GM18868 (cell line): ENCODE measurements around the gene RADIL.

ENCODE experiments used
- ATAC-seq: cut with Tn5 transposase; IDR thresholded peaks from one replicate; pipeline ENCODE4 v1.9.1; 2021; ENCODE audit warnings: mild to moderate bottlenecking, moderate library complexity; ENCODE audit not compliant: unreplicated experiment

Gene RADIL

GRCh38 chr7:4851459-4852422 lies 31.8 kb downstream of the RADIL start:
- no peak for ATAC-seq

- ATAC-seq, result no peak
These were observed 33.2 kb downstream of the RADIL start for GRCh38 chr7:4850262-4850795.

- no peak for ATAC-seq
These were observed 34.1 kb downstream of the RADIL start for GRCh38 chr7:4849390-4849789.

- ATAC-seq, result no peak
These were observed 37.8 kb downstream of the RADIL start for GRCh38 chr7:4845740-4846142.

GRCh38 chr7:4842319-4843064 lies 41.0 kb downstream of the RADIL start:
- ATAC-seq, result no peak

- ATAC-seq, result no peak
These were observed 41.7 kb downstream of the RADIL start for GRCh38 chr7:4841836-4842235.

GRCh38 chr7:4841007-4841784 lies 42.3 kb downstream of the RADIL start:
- no peak for ATAC-seq

GRCh38 chr7:4840079-4840501 lies 43.4 kb downstream of the RADIL start:
- ATAC-seq, result no peak

- ATAC-seq, result no peak
These were observed 44.7 kb downstream of the RADIL start for GRCh38 chr7:4838626-4839334.

- no peak for ATAC-seq
These were observed 45.5 kb downstream of the RADIL start for GRCh38 chr7:4837803-4838625.

- no peak for ATAC-seq
These were observed 46.3 kb downstream of the RADIL start for GRCh38 chr7:4837041-4837802.

- ATAC-seq, result no peak
These were observed 47.3 kb downstream of the RADIL start for GRCh38 chr7:4836206-4836661.

- no peak for ATAC-seq
These were observed 47.9 kb downstream of the RADIL start for GRCh38 chr7:4835398-4836205.

- no peak for ATAC-seq
These were observed 48.7 kb downstream of the RADIL start for GRCh38 chr7:4834601-4835397.

GRCh38 chr7:4833691-4834600 lies 49.6 kb downstream of the RADIL start:
- no peak for ATAC-seq

GRCh38 chr7:4833176-4833575 lies 50.3 kb downstream of the RADIL start:
- no peak for ATAC-seq
